SK-N-SH treated with all-trans-retinoic acid at 6 μM for 48 hours (cell line): ENCODE data around the gene RAD9B.

Experiments
- BACH2 ChIP-seq: fragments of 250-450 bp; sonication (Bioruptor Pico); IDR thresholded peaks from 2 replicates; pipeline ENCODE4 v1.9.0; 2021; ENCODE audit warnings: mild to moderate bottlenecking, borderline replicate concordance
- CREB5 ChIP-seq: fragments of 250-450 bp; sonication (Bioruptor Pico); IDR thresholded peaks from 2 replicates; pipeline ENCODE4 v1.5.1; 2020; ENCODE audit warnings: low read depth, mild to moderate bottlenecking, moderate library complexity
- CSDC2 ChIP-seq: fragments of 250-450 bp; sonication (Bioruptor Pico); IDR thresholded peaks from 2 replicates; pipeline ENCODE4 v1.5.0; 2020; ENCODE audit warnings: mild to moderate bottlenecking, moderate library complexity
- GLIS3 ChIP-seq: fragments of 250-450 bp; sonication (Bioruptor Pico); IDR thresholded peaks from 2 replicates; pipeline ENCODE4 v1.5.0; 2020; ENCODE audit warnings: mild to moderate bottlenecking, moderate library complexity
- OSR1 ChIP-seq: fragments of 250-450 bp; sonication (Bioruptor Pico); IDR thresholded peaks from 2 replicates; pipeline ENCODE4 v1.8.0; 2022; ENCODE audit warnings: moderate library complexity, mild to moderate bottlenecking, inconsistent platforms
- PATZ1 ChIP-seq: fragments of 250-450 bp; sonication (Bioruptor Pico); IDR thresholded peaks from 2 replicates; pipeline ENCODE4 v1.8.0; 2020; ENCODE audit warnings: mild to moderate bottlenecking, moderate library complexity, borderline replicate concordance
- PPARA ChIP-seq: fragments of 250-450 bp; sonication (Bioruptor Pico); IDR thresholded peaks from 2 replicates; pipeline ENCODE4 v1.5.0; 2020; ENCODE audit warnings: mild to moderate bottlenecking, borderline replicate concordance
- RARB ChIP-seq: fragments of 250-450 bp; sonication (Bioruptor Pico); IDR thresholded peaks from 2 replicates; pipeline ENCODE4 v1.8.0; 2021; ENCODE audit warnings: mild to moderate bottlenecking, moderate library complexity
- SNAI2 ChIP-seq: fragments of 250-450 bp; sonication (Bioruptor Pico); IDR thresholded peaks from 2 replicates; pipeline ENCODE4 v1.5.0; 2020; ENCODE audit warnings: mild to moderate bottlenecking, moderate library complexity
- TCF4 ChIP-seq: fragments of 250-450 bp; sonication (Bioruptor Pico); IDR thresholded peaks from 2 replicates; pipeline ENCODE4 v1.8.0; 2021; ENCODE audit warnings: mild to moderate bottlenecking, moderate library complexity, borderline replicate concordance
- TSHZ2 ChIP-seq: fragments of 250-450 bp; sonication (Bioruptor Pico); IDR thresholded peaks from 2 replicates; pipeline ENCODE4 v1.5.0; 2020; ENCODE audit warnings: mild to moderate bottlenecking, moderate library complexity
- ZFP3 ChIP-seq: fragments of 250-450 bp; sonication (Bioruptor Pico); IDR thresholded peaks from 2 replicates; pipeline ENCODE4 v1.5.0; 2020; ENCODE audit warnings: mild to moderate bottlenecking, moderate library complexity
- ZNF8 ChIP-seq: fragments of 450-650 bp; formaldehyde crosslinking; IDR thresholded peaks from 2 replicates; pipeline ENCODE4 v1.5.0; 2020; ENCODE audit warnings: mild to moderate bottlenecking, moderate library complexity

- TF ChIP-seq PATZ1 (CRISPR knock-in tag) = no peak
- TF ChIP-seq CSDC2 = no peak
- no peak for TF ChIP-seq BACH2 (CRISPR knock-in tag)
- TF ChIP-seq ZFP3 = no peak
- TF ChIP-seq TCF4 = no peak
- no peak for TF ChIP-seq CREB5 (CRISPR knock-in tag)
- no peak for TF ChIP-seq SNAI2 (CRISPR knock-in tag)
- TF ChIP-seq GLIS3 (CRISPR knock-in tag) = no peak
- TF ChIP-seq TSHZ2 (CRISPR knock-in tag) = no peak
- TF ChIP-seq OSR1 (CRISPR knock-in tag) = no peak
- TF ChIP-seq RARB = no peak
- no peak for TF ChIP-seq ZNF8
- no peak for TF ChIP-seq PPARA (CRISPR knock-in tag)
Measured at GRCh38 chr12:110540048-110540447, 37.9 kb downstream of the RAD9B start.
